Activated CD8-positive, alpha-beta memory T cell treated with anti-CD3 and anti-CD28 coated beads, Interleukin-2, amount 10 ng/mL, durations not matched to agents 7 days and 5 days (primary cell): ENCODE measurements around the gene CEP72. TPM values are rescaled to one million over a fixed set of nuclear protein-coding genes. Genes with fewer than 3 reads are reported as not detected.
A peak's percentile ranks its signal among the peaks of the same experiment; 100 is the strongest.

Experiments used
- ATAC-seq: fragments of 150-1000 bp; cut with Tn5 transposase; one replicate; pipeline ENCODE4 v1.10.0; 2021; ENCODE audit warnings: moderate library complexity
- CTCF ChIA-PET: fragments of 350-600 bp; sonication (Branson Sonifier 250); formaldehyde crosslinking; loops from one replicate; lab custom pipeline; 2021; ENCODE audit warnings: antibody characterized with exemption; lab: Charles Lee
- DNase-seq: peaks from one replicate; pipeline ENCODE4 v3.0.0-alpha.2; 2020
- H3K27ac Mint-ChIP-seq: one replicate; pipeline ENCODE4 v1.8.0; 2021; ENCODE audit warnings: mild to moderate bottlenecking, mixed read lengths
- H3K27me3 Mint-ChIP-seq: one replicate; pipeline ENCODE4 v1.8.0; 2021; ENCODE audit warnings: mixed read lengths
- H3K36me3 Mint-ChIP-seq: one replicate; pipeline ENCODE4 v1.8.0; 2021; ENCODE audit warnings: mild to moderate bottlenecking, mixed read lengths
- H3K4me1 Mint-ChIP-seq: one replicate; pipeline ENCODE4 v1.8.0; 2021; ENCODE audit warnings: mixed read lengths
- H3K4me3 Mint-ChIP-seq: one replicate; pipeline ENCODE4 v1.8.0; 2021; ENCODE audit warnings: mild to moderate bottlenecking, moderate library complexity, mixed read lengths
- H3K9me3 Mint-ChIP-seq: one replicate; pipeline ENCODE4 v1.8.0; 2022; ENCODE audit warnings: low read depth, mixed read lengths
- total RNA-seq, 2 experiments: library from RNA; stranded (reverse); gene quantifications; one replicate each; pipeline ENCODE4 v1.2.3, GENCODE V29; 2021

Gene CEP72
- total RNA-seq, 2 experiments from 2014 or later, result 32.2 to 40.5 TPM

GRCh38 chr5:607541-608428, 4.4 kb upstream of the CEP72 start:
- Mint-ChIP-seq H3K27me3 (peaks cover 8% of the 10 kb centered on the region), H3K4me1 (peaks cover 10% of the 10 kb centered on the region), H3K9me3 (peaks cover under 1% of the 10 kb centered on the region), H3K4me3 (no peak overlapping the region), H3K27ac (no peak overlapping the region), H3K36me3 (peaks cover 2% of the 10 kb centered on the region)
- DNase-seq (peak; percentile 36), ATAC-seq (no peak)
- CTCF ChIA-PET, result no interaction called here

- Mint-ChIP-seq H3K27me3 (peaks cover 8% of the 10 kb centered on the region), H3K4me1 (peaks cover 14% of the 10 kb centered on the region), H3K36me3 (peaks cover 6% of the 10 kb centered on the region), H3K9me3 (peaks cover 3% of the 10 kb centered on the region), H3K27ac (no peak overlapping the region), H3K4me3 (no peak overlapping the region)
- CTCF ChIA-PET, result no interaction called here
- no peak for ATAC-seq
- peak; percentile 34 for DNase-seq
Observed at GRCh38 chr5:608429-609370, 3.4 kb upstream of the CEP72 start.

GRCh38 chr5:609506-609905, 2.6 kb upstream of the CEP72 start:
- ATAC-seq (no peak), DNase-seq (peak; percentile 40)
- Mint-ChIP-seq H3K36me3 (peaks cover 11% of the 10 kb centered on the region), H3K4me1 (peaks cover 19% of the 10 kb centered on the region), H3K9me3 (peaks cover 6% of the 10 kb centered on the region), H3K4me3 (no peak overlapping the region), H3K27me3 (peaks cover 8% of the 10 kb centered on the region), H3K27ac (no peak overlapping the region)
- CTCF ChIA-PET, result no interaction called here

GRCh38 chr5:610011-610743, 2.0 kb upstream of the CEP72 start:
- DNase-seq, result peak; percentile 38
- H3K27me3 Mint-ChIP-seq, result peaks cover 8% of the 10 kb centered on the region
- no peak overlapping the region for H3K4me3 Mint-ChIP-seq
- peaks cover 23% of the 10 kb centered on the region for H3K4me1 Mint-ChIP-seq
- H3K27ac Mint-ChIP-seq, result no peak overlapping the region
- no peak for ATAC-seq
- peaks cover 15% of the 10 kb centered on the region for H3K36me3 Mint-ChIP-seq
- peaks cover 6% of the 10 kb centered on the region for H3K9me3 Mint-ChIP-seq
- CTCF ChIA-PET, result no interaction called here

- Mint-ChIP-seq H3K4me1 (peaks cover 32% of the 10 kb centered on the region), H3K36me3 (peaks cover 21% of the 10 kb centered on the region), H3K27ac (peak overlapping the region; percentile 22), H3K27me3 (peaks cover 8% of the 10 kb centered on the region), H3K4me3 (peak overlapping the region; percentile 84), H3K9me3 (peaks cover 9% of the 10 kb centered on the region)
- ATAC-seq (no peak), DNase-seq (peak; percentile 40)
- CTCF ChIA-PET, result interaction anchor here (1.3 kb wide), 1 partner anchor 27 kb away, joined by 3 read pairs; no protein-coding TSS in a partner anchor
Observed at GRCh38 chr5:610744-611730, 1.1 kb upstream of the CEP72 start.

- Mint-ChIP-seq H3K4me1 (peaks cover 35% of the 10 kb centered on the region), H3K9me3 (peaks cover 9% of the 10 kb centered on the region), H3K27me3 (no peaks in the 10 kb centered on the region), H3K36me3 (peaks cover 30% of the 10 kb centered on the region), H3K27ac (peak overlapping the region; percentile 85), H3K4me3 (peak overlapping the region; percentile 84)
- peak; percentile 60 for DNase-seq
- ATAC-seq, result peak; percentile 50
- CTCF ChIA-PET, result interaction anchor here (1.3 to 1.6 kb wide), 3 partner anchors 8 to 296 kb away, joined by 3 read pairs; no protein-coding TSS in a partner anchor
Observed at GRCh38 chr5:612498-613424, 621 bp downstream of the CEP72 start.

- no peak for ATAC-seq
- Mint-ChIP-seq H3K27me3 (no peaks in the 10 kb centered on the region), H3K27ac (no peak overlapping the region), H3K4me1 (peaks cover 31% of the 10 kb centered on the region), H3K36me3 (peaks cover 41% of the 10 kb centered on the region), H3K4me3 (no peak overlapping the region), H3K9me3 (peaks cover 9% of the 10 kb centered on the region)
- CTCF ChIA-PET, result no interaction called here
- peak; percentile 39 for DNase-seq
Observed at GRCh38 chr5:616484-617039, 4.4 kb downstream of the CEP72 start.

GRCh38 chr5:617896-618295, 5.8 kb downstream of the CEP72 start:
- Mint-ChIP-seq H3K27ac (no peak overlapping the region), H3K4me1 (peaks cover 29% of the 10 kb centered on the region), H3K4me3 (no peak overlapping the region), H3K9me3 (peaks cover 8% of the 10 kb centered on the region), H3K36me3 (peaks cover 39% of the 10 kb centered on the region), H3K27me3 (no peaks in the 10 kb centered on the region)
- CTCF ChIA-PET, result no interaction called here
- DNase-seq (peak; percentile 30), ATAC-seq (no peak)

GRCh38 chr5:618450-618849, 6.3 kb downstream of the CEP72 start:
- Mint-ChIP-seq H3K4me3 (no peak overlapping the region), H3K27ac (no peak overlapping the region), H3K27me3 (no peaks in the 10 kb centered on the region), H3K36me3 (peaks cover 36% of the 10 kb centered on the region), H3K9me3 (peaks cover 6% of the 10 kb centered on the region), H3K4me1 (peaks cover 26% of the 10 kb centered on the region)
- peak; percentile 31 for DNase-seq
- CTCF ChIA-PET, result no interaction called here
- no peak for ATAC-seq

- no peaks in the 10 kb centered on the region for H3K27me3 Mint-ChIP-seq
- H3K9me3 Mint-ChIP-seq, result peaks cover 3% of the 10 kb centered on the region
- peaks cover 32% of the 10 kb centered on the region for H3K36me3 Mint-ChIP-seq
- CTCF ChIA-PET, result interaction anchor here (1.4 kb wide), 1 partner anchor 172 kb away, joined by 4 read pairs; no protein-coding TSS in a partner anchor
- peak; percentile 26 for DNase-seq
- no peak for ATAC-seq
- H3K4me1 Mint-ChIP-seq, result peaks cover 21% of the 10 kb centered on the region
- no peak overlapping the region for H3K4me3 Mint-ChIP-seq
- H3K27ac Mint-ChIP-seq, result no peak overlapping the region
Observed at GRCh38 chr5:619444-619843, 7.3 kb downstream of the CEP72 start.

GRCh38 chr5:620152-620551, 8.0 kb downstream of the CEP72 start:
- no peak overlapping the region for H3K27ac Mint-ChIP-seq
- H3K27me3 Mint-ChIP-seq, result no peaks in the 10 kb centered on the region
- peaks cover 27% of the 10 kb centered on the region for H3K36me3 Mint-ChIP-seq
- CTCF ChIA-PET, result interaction anchor here (1.4 kb wide), 1 partner anchor 173 kb away, joined by 4 read pairs; no protein-coding TSS in a partner anchor
- no peak for ATAC-seq
- H3K9me3 Mint-ChIP-seq, result peaks cover 3% of the 10 kb centered on the region
- peak; percentile 38 for DNase-seq
- H3K4me1 Mint-ChIP-seq, result peaks cover 17% of the 10 kb centered on the region
- H3K4me3 Mint-ChIP-seq, result no peak overlapping the region
